HG02678 (cell line): ENCODE data around the gene KRT4.
"Not testable (repeated sequence)": the region's sequence is repeated elsewhere in the genome, so short reads cannot be mapped to it uniquely, and the experiment has no call there.

Source experiments
- ATAC-seq: cut with Tn5 transposase; IDR thresholded peaks from one replicate; pipeline ENCODE4 v1.9.1; 2021; ENCODE audit warnings: mild to moderate bottlenecking, moderate library complexity; ENCODE audit not compliant: unreplicated experiment

The KRT4 gene

DNA sequence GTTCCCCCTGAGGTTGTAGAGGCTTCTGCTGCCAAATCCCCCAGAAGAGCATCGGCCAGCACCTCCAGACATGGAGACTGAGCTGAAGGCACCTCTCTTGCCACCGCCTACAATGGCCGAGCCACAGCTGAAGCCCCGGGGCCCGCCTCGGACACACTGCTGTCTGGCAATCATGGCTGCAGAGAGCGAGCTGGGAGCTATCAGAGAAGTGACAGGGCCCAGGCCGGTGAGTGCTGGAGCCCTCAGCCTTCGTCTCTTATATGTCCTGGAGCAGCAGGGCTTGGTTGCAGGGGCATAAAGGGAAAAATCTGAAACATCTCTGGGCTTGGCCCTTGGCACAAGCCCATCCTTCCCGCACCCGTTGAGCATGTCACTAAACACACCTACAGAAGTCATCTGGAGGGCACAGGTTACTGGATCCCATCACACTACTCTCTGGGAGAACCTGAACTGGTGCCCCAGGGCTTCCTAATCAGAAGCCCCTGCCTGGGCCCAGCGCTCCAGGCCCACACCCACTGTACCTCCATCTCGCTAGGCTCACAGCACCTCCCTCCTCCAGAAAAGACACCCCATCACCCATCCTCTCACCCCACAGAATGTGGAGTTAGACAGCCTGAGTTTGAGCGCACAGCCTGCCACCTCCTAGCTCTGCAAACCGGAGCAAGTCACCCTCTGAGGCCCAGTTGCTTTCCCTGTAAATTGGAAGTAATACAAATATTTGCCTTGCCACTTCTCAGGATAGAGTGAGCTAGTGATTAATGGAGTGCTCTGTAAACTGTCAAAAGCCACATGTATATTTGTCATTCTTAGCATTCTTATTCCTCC is at the start of gene KRT4:
TSS of gene KRT4 (minus strand) at position 232 of the 825 bp plus-strand sequence. CDS start at position 174, 58 bp downstream.
- no peak for ATAC-seq

DNA sequence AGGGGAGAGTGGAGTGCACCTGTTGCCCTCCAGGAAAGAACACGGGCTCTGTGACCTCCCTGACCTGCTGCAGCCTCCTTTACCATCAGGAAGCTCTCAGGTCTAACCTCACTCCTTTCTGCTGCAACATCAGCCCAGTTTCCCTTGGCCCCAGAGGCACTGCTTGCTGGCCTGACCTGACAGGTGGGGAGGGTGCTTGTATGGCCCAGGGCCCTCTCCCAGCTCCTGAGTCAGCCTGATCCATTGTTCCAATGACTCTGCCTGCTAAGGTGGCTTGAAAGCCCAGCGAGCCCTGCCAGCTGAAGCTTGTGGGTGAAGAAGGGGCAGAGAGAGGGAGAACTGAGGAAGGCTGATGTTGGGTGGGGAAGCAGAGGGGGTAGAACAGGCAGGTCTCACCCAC is 48.1 kb upstream of the KRT4 start:
- no peak for ATAC-seq

DNA sequence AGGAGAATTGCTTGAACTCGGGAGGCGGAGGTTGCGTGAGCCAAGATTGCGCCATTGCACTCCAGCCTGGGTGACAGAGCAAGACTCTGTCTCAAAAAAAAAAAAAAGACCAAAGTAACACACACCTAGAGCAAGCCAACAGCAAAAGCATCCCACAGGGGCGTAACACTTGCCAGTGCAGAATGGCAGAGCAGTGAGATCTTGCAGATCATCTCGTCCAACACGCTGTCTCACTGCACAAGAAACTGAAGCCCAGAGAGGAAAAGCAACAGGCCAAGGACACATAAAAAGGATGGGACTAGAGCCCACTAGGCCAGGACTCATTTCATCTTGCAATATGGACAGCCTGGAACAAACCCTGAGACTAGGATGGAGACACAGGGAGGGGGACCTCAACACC is 47.6 kb upstream of the KRT4 start:
- ATAC-seq = no peak

DNA sequence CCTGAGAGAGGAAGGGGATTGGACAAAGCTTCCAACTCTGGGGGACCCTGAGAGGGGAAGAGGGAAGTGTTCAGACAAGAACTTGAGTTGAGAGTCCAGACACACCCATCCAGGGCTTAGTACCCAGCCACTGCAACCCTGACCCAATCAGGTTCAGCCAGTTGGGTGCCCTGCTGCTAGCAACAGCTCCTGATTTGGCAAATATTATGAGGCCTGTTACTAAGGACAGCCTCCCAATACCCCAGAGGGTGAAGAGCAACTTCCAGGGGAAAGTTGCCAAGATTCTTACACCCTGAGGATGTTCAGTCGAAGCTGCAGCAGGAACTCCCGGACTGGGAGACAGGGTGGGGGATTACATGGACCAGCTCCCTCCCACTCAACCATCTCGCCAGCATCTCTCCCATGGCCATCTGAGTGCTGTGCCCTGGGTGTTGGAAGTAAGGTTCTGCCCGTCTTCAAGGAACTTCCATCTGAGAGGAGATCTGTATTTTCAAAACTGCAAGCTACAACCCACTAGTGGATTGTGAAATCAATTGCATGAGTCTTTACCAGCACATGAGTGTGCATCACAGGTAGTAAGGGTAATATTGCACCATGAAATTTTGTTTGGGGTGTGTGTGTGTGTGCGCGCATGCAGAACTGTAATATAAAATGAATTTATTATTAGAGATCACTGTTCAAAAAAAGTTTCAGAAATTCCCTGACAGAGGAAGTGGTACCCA is 46.3 kb upstream of the KRT4 start:
- ATAC-seq = no peak

DNA sequence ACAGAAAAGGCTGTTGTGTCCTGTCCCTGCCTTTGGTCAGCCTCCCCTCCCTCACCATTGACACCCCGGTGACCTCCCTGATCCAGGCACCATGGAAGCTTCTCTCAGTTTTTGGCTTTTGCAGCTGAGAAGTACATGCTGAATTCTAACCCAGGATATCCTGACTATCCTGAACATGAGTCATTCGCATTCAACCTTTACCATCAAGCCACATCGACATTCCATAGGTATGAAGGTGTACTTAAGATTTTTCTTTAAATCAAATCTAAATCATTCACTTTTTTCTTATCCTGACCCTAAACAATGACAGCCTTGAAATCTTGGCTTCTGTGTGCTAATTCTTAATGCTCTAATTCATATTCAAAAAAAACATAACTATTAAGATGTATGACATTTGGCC is 43.6 kb upstream of the KRT4 start:
- no peak for ATAC-seq

DNA sequence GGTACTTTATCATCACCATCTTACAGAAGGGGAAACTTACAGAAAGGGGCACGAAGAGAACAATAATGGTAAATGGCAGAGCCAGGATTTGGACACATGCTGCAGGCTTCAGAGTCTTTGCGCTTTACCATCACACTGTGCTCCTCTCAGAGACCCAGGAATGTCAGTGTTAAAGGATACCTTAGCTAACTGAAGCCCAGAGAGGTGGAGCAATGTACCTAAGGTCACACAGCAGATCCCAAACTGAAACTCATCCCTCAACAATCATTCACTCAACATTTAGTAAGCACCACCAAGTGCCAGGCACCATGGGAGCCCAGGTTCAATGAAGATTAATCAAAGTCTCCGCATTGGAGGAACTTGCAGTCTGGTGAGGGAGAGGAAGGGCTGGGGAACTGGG is 42.9 kb upstream of the KRT4 start:
- ATAC-seq = no peak

DNA sequence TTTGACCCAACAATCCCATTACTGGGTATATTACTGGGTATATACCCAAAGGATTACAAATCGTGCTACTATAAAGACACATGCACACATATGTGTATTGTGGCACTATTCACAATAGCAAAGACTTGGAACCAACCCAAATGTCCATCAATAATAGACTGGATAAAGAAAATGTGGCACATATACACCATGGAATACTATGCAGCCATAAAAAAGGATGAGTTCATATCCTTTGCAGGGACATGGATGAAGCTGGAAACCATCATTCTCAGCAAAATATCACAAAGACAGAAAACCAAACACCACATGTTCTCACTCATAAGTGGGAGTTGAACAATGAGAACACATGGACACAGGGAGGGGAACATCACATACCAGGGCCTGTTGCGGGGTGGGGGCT is 42.2 kb upstream of the KRT4 start:
- ATAC-seq = not testable (repeated sequence)

DNA sequence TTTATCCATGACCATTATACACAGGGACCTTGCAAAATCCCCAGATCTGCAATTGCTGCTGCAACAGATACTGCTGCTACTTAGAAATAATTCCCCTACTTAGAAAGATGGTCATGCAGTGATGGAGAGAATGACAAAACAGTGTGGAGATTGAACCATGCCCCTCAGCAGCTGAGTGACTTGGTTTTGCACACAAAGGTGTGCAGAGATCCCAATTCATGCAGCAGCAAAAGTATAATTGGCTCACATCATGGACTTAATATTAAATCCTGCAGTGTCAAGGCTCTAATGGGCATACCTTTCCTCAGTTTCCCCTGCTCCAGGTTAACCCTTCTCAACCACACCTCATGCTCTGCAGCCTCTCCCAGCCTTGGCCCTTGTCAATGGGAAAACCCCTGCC is 37.9 kb upstream of the KRT4 start:
- ATAC-seq = no peak

DNA sequence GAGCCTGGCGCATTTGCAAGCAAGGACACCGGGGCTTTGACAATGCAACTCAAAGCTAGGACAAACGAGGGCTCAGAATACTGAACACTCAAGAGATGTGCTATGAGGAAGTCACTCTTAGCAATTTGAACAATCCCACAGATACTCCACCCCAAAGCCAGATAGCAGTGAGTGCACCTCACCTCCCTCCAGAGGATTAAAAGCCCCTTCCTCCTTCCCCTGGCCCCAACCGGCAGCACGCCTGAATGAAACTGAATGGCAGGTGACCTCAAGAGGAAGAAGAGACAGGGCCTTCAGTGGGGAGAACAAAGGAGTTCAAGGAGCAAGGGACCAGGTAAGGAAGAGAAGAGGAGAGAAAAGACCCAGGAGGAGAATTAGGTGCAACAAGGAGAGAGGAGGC is 36.8 kb upstream of the KRT4 start:
- ATAC-seq = no peak

DNA sequence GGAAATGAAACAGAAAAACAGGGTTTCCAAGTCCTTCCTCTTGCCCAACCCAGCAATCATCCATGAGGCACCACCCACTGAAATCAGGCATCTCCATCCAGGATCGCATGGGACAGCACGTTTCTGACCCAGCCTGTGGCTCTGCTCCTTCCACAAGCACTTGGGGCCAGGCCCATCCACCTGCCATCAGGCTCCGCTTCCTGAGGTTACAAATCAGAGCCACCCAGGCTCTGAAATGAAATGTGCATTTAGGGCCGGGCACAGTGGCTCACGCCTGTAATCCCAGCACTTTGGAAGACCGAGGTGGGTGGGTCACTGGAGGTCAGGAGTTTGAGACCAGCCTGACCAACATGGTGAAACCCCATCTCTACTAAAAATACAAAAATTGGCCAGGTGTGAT is 35.6 kb upstream of the KRT4 start:
- no peak for ATAC-seq

DNA sequence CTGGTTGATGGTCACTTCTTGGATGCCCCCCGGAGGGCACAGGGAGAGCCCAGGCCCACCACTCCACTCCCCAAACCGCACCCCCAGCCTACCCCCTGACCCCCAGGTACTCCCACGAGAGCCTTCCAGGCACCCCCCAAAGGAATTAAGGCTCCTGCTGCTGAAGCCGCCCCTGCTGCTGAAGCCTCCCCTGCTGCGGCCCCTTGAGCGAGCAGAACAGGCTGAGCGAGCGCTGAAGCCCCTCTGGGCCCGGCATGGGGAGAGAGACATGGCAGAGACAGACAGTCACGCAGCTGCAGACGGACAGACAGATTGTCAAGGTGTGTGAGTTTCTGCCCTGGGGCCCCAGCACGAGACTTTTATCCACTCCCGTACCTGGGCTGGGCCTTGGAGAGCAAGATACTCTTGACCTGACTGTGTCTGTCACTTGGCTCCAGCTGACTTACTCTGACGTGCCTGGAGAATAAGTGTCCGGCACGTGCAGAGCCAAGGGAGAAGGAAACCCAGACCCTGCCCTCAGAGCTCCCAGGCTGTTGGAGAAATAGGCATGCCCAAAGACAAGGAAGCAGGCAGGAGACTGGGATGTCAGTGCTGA is 34.8 kb upstream of the KRT4 start, which contains the start of gene KRT78:
TSS of gene KRT78 (minus strand) at position 334 of the 595 bp plus-strand sequence. CDS start at position 270, 64 bp downstream.
- no peak for ATAC-seq

DNA sequence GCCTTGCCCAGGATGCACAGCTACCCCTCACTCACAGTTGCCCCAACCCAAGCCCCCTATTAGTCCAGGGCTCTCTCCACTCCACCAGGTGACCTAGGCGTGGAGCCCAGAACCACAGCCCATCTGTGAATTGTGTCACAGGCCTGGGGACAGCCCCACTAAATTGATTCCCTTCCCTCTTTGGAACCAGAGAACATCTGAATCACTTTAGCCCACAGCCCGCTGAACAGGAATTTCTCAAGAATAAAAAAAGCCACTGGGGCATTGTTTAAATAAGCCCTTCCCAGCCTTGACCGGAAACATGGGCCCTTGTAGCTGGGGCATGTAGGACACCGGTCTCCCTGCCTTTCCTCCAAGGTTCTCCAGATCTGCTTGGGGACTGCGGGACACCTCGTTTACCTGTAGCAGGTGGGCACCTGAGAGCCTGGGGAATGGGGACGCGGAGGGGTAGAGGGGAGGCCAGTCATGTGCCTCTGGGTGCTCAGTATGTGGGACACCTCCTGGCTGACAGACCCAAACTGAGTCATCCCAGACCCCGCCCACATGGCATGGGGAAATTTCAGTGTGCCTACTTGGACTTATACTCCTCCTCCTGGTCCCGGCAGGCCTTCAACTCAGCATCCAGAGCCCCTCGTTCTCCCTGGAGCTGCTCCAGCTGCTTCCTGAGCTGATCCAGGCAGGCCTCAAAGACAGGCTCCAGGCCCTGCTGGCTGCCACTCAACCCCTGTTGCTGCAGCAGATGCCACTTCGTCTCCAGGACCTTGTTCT is 33.6 kb upstream of the KRT4 start:
- no peak for ATAC-seq

DNA sequence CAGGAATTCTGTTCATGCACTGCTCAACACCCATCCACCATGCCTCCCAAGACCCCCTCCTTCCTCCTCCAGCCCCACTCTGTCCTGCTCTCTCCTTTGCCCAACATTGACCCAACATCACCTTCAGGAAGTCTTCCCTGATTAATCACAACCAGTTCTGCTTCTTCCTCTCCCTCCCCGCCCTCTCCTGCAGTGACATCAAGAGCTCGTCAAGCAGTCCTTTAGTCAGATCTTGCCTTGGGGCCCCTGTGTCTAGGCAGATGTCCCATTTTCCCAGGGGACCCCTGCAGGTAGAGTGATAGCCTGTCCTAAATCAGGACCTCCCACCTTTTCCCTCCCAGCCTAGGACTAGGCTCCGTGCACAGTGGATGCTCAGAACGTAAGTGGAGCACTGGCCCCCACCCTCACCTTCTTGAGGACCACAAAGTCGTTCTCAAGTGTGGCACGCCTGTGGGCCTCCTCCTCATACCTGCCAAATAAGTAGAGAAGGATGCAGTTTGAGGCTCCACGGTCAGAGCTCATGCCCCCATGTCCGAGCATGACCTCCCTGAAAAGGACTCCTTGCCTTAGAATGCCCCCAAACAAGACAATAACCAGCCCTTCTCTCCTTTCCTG is 32.5 kb upstream of the KRT4 start:
- no peak for ATAC-seq

DNA sequence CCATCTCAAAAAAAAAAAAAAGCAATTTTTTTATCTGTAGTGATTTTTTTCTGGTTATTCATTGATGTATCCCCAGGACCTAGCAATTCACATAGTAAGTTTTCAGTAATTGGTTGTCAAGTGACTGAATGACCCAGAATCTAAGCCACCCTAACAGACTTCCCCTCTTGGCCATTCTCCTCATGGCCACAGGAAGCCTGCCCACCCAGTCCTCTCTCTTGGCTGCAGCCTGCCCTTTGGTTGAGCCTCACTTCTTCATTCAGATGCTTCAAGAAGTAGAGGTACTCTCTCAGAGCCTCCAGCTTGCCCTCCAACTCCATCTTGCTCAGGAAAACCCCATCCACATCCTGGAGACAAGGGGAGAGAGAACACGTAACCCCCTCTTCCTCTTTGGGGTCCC is 32.0 kb upstream of the KRT4 start:
- ATAC-seq = no peak

DNA sequence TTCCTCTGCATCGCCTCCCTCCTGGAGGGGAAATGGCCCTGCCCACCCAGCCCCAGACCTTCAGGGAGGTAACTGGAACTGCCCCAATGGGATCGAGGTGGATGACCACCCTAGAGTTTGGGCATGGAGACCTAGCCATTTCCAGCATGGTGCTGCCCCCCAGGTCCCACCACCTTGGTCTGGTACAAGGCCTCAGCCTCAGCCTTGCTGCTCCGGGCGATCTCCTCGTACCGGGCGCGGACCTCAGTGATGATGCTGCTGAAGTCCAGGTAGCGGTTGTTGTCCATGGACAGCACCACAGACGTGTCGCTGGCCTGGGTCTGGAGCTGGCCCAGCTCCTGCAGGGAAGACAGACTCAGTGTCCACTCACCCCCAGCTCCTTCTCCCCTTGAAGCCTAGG is 30.5 kb upstream of the KRT4 start:
- ATAC-seq = no peak

DNA sequence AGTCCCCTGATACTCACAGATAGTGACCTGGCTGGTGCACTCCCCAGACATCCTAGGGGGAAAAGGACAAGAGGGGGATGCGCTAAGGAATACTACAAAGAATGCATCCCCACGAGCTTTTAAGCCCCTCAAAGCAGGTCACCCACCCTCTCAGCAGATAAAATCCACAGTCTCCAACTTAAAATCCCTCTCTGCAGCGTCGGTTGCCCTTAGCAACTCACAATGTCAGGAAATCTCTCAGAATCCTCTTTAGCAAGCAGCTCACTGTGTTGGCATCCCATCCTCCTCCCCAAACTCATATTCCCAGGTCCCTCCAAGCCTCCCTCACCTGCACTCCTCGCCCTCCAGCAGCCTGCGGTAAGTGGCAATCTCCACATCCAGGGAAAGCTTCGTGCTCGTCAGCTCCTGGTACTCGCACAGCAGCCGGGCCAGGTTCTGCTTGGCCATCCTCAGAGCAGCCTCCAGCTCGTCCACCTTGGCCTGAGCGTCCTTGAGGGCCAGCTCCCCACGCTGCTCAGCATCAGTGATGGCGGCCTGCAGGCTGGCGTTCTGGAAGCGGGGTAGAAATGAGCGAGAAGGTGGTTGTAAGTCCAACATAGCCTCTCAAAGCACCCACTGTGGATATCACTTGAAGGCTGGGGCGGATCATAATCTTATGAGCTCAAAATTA is 25.7 kb upstream of the KRT4 start:
- no peak for ATAC-seq

DNA sequence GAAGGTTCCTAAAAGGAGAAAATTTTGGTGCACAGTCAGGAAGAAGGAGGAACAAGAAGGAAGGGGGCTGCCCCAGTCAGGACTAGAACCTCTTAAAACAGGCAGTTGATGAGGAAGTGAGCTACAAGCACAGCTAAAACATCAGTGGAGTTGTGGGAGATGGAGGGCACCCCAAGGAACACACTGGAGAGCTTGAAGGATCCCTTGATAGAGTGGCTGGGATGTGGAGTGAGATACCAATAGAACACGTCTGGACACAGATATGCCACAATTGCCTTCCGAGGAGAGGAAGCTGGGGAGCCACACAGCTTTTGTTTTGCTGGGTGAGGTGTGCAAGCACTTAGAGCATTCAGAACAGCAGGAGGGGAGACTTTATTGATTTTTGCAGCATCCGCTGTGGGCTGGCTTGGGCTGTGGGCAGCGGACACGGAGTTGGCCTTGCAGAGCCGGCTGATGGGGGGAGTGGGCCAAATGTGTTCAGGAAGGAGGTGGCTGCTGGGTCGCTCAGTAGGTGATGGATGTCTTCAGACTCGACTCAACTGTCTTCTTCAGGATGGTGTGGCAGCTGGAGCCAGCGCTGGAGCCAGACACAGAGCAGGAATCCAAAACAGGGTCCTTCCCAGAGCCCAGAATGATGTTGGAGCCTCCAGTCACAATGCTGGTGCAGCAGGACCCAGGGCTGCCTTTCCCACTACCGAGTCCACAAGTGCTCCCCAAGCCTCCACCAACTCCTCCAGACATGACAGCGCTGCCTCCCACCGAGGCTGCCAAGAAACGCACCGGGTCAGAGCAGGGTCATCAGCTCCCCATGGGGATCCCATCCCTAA is 24.9 kb upstream of the KRT4 start:
- no peak for ATAC-seq

DNA sequence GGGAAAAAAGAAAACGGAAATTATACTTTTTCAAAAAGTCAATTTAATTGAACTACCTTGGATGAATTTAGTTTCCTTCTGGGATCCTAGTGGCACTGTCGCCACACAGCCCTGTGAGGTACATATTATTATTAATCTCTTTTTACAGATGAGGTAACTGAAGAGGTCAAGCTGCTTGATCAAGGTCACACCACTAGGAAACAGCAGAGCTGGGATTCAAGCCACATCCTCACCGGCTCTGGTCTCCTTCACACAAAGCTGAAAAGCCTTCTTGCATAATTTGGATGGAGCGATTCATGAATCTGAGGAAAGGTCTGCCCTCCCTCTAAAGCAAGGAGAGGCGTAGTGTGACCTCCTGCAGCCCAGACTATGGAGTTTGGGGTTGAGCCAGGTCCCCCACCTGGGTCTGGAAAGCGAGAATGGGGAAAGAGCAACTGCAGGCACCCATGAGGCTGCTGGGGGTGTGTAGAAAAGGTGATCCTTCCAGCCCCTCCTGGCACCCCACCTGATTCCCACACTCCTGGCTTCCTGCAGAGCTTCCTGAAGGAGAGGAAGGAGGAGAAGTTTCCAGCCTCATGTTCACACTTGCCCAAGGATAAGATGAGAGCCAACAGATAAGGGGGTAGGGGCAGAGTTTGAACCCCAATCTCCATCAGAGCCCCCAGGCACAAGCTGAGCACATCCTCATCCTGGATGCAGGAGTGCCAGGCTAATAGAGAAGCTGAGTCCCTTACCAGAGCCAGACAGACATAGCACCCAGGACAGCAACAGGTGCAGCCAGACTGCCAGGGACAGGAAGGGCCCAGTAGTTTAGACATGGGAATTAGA is 24.1 kb upstream of the KRT4 start:
- no peak for ATAC-seq

DNA sequence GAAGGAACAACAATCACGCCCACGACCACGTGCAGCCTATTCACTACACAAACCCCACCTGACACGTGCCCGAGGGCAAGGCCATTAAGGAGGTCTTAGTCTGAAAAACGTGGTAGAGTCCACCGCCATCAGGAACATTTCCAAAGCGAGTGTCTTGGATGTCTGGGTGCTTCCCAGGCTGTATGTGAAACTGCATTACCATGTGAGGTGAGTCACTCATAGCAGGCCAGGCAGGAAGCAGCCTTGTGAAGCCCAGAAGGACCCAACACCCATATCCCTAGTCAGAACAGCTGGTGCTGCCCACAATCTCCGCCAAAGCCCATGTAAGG is 23.5 kb upstream of the KRT4 start:
- ATAC-seq = no peak
